Stimulated activated naive CD8-positive, alpha-beta T cell treated with anti-CD3 and anti-CD28 coated beads, Interleukin-15, amount 100 ng/mL, for 72 hours (primary cell): ENCODE results near the gene MOCOS.

ENCODE experiments used
- ATAC-seq: fragments of 150-1000 bp; cut with Tn5 transposase; 2 replicates; pipeline ENCODE4 v1.10.0; 2021; ENCODE audit warnings: mild to moderate bottlenecking, moderate library complexity
- DNase-seq, 2 donors: peaks; one replicate each; pipeline ENCODE4 v3.0.0; 2021 to 2022
- H3K27ac Mint-ChIP-seq, 2 donors: one replicate each; pipeline ENCODE4 v1.8.0; 2022; ENCODE audit warnings: mild to moderate bottlenecking in 2 of 2, mixed read lengths in 2 of 2, moderate library complexity in 2 of 2
- H3K27me3 Mint-ChIP-seq: one replicate; pipeline ENCODE4 v1.8.0; 2022; ENCODE audit warnings: mixed read lengths
- H3K4me1 Mint-ChIP-seq: one replicate; pipeline ENCODE4 v1.8.0; 2022; ENCODE audit warnings: mild to moderate bottlenecking, mixed read lengths
- H3K4me3 Mint-ChIP-seq, 2 donors: one replicate each; pipeline ENCODE4 v1.8.0; 2022; ENCODE audit warnings: mild to moderate bottlenecking in 2 of 2, mixed read lengths in 2 of 2, moderate library complexity in 1 of 2
- H3K9me3 Mint-ChIP-seq, 2 donors: one replicate each; pipeline ENCODE4 v1.8.0; 2022; ENCODE audit warnings: mixed read lengths in 2 of 2

MOCOS gene

GRCh38 chr18:36264283-36264682, 77.0 kb downstream of the MOCOS start:
- H3K4me1 Mint-ChIP-seq, result peaks cover 5% of the 10 kb centered on the region
- ATAC-seq, result no peak
- H3K27me3 Mint-ChIP-seq, result peaks cover 8% of the 10 kb centered on the region
- H3K9me3 Mint-ChIP-seq, result no peaks in the 10 kb centered on the region
- DNase-seq, result no peak
- no peak overlapping the region for H3K4me3 Mint-ChIP-seq
- no peak overlapping the region for H3K27ac Mint-ChIP-seq

GRCh38 chr18:36265015-36265414, 77.7 kb downstream of the MOCOS start:
- no peaks in the 10 kb centered on the region for H3K9me3 Mint-ChIP-seq
- DNase-seq (no peak), ATAC-seq (no peak)
- peaks cover 5% of the 10 kb centered on the region for H3K4me1 Mint-ChIP-seq
- no peak overlapping the region for H3K27ac Mint-ChIP-seq
- peaks cover 8% of the 10 kb centered on the region for H3K27me3 Mint-ChIP-seq
- no peak overlapping the region for H3K4me3 Mint-ChIP-seq

GRCh38 chr18:36269157-36269556, 81.9 kb downstream of the MOCOS start:
- Mint-ChIP-seq H3K27ac (no peak overlapping the region), H3K4me1 (peaks cover 5% of the 10 kb centered on the region), H3K4me3 (no peak overlapping the region), H3K27me3 (no peaks in the 10 kb centered on the region), H3K9me3 (no peaks in the 10 kb centered on the region)
- ATAC-seq (no peak), DNase-seq (no peak)

- H3K27ac Mint-ChIP-seq, result no peak overlapping the region
- DNase-seq, result no peak
- ATAC-seq, result no peak
Measured at GRCh38 chr18:36271153-36271552, 83.9 kb downstream of the MOCOS start.

GRCh38 chr18:36273347-36273746, 86.0 kb downstream of the MOCOS start:
- Mint-ChIP-seq H3K9me3 (no peaks in the 10 kb centered on the region), H3K4me1 (no peaks in the 10 kb centered on the region), H3K27ac (no peak overlapping the region), H3K4me3 (no peak overlapping the region), H3K27me3 (peaks cover 13% of the 10 kb centered on the region)
- no peak for ATAC-seq
- DNase-seq, result no peak

More at GRCh38 chr18:36271153-36271552, 83.9 kb downstream of the MOCOS start:
- peaks cover 5% of the 10 kb centered on the region for H3K4me1 Mint-ChIP-seq
- H3K27me3 Mint-ChIP-seq, result peaks cover 13% of the 10 kb centered on the region
- H3K9me3 Mint-ChIP-seq, result no peaks in the 10 kb centered on the region
- no peak overlapping the region for H3K4me3 Mint-ChIP-seq

GRCh38 chr18:36274083-36274715, 86.9 kb downstream of the MOCOS start:
- DNase-seq (no peak), ATAC-seq (no peak)
- H3K27me3 Mint-ChIP-seq, result peaks cover 13% of the 10 kb centered on the region
- H3K4me1 Mint-ChIP-seq, result no peaks in the 10 kb centered on the region
- H3K27ac Mint-ChIP-seq, result no peak overlapping the region
- no peak overlapping the region for H3K4me3 Mint-ChIP-seq
- no peaks in the 10 kb centered on the region for H3K9me3 Mint-ChIP-seq

- H3K4me1 Mint-ChIP-seq, result no peaks in the 10 kb centered on the region
- DNase-seq (no peak), ATAC-seq (no peak)
- H3K27ac Mint-ChIP-seq, result no peak overlapping the region
- no peaks in the 10 kb centered on the region for H3K9me3 Mint-ChIP-seq
- H3K4me3 Mint-ChIP-seq, result no peak overlapping the region
- peaks cover 23% of the 10 kb centered on the region for H3K27me3 Mint-ChIP-seq
Measured at GRCh38 chr18:36275561-36275960, 88.3 kb downstream of the MOCOS start.

GRCh38 chr18:36279001-36279400, 91.7 kb downstream of the MOCOS start:
- no peaks in the 10 kb centered on the region for H3K4me1 Mint-ChIP-seq
- H3K27ac Mint-ChIP-seq, result no peak overlapping the region
- no peak overlapping the region for H3K4me3 Mint-ChIP-seq
- no peaks in the 10 kb centered on the region for H3K9me3 Mint-ChIP-seq
- peaks cover 35% of the 10 kb centered on the region for H3K27me3 Mint-ChIP-seq
- DNase-seq, result no peak
- no peak for ATAC-seq

GRCh38 chr18:36281936-36282335, 94.6 kb downstream of the MOCOS start:
- Mint-ChIP-seq H3K27me3 (peaks cover 35% of the 10 kb centered on the region), H3K4me1 (no peaks in the 10 kb centered on the region), H3K9me3 (no peaks in the 10 kb centered on the region), H3K4me3 (no peak overlapping the region), H3K27ac (no peak overlapping the region)
- ATAC-seq, result no peak
- no peak for DNase-seq

GRCh38 chr18:36283448-36283847, 96.2 kb downstream of the MOCOS start:
- Mint-ChIP-seq H3K4me3 (no peak overlapping the region), H3K27ac (no peak overlapping the region), H3K4me1 (no peaks in the 10 kb centered on the region), H3K9me3 (no peaks in the 10 kb centered on the region), H3K27me3 (peaks cover 49% of the 10 kb centered on the region)
- DNase-seq (no peak), ATAC-seq (no peak)

- no peak overlapping the region for H3K4me3 Mint-ChIP-seq
- ATAC-seq, result no peak
- no peak for DNase-seq
- no peak overlapping the region for H3K27ac Mint-ChIP-seq
- H3K4me1 Mint-ChIP-seq, result no peaks in the 10 kb centered on the region
- no peaks in the 10 kb centered on the region for H3K9me3 Mint-ChIP-seq
- H3K27me3 Mint-ChIP-seq, result peaks cover 54% of the 10 kb centered on the region
Measured at GRCh38 chr18:36284268-36284667, 97.0 kb downstream of the MOCOS start.

GRCh38 chr18:36284671-36285295, 97.5 kb downstream of the MOCOS start:
- Mint-ChIP-seq H3K4me1 (no peaks in the 10 kb centered on the region), H3K9me3 (no peaks in the 10 kb centered on the region), H3K27me3 (peaks cover 52% of the 10 kb centered on the region), H3K4me3 (no peak overlapping the region), H3K27ac (no peak overlapping the region)
- DNase-seq (peak; percentile 30 to 35), ATAC-seq (no peak)

- no peak overlapping the region for H3K4me3 Mint-ChIP-seq
- H3K9me3 Mint-ChIP-seq, result no peaks in the 10 kb centered on the region
- DNase-seq, result no peak
- H3K4me1 Mint-ChIP-seq, result no peaks in the 10 kb centered on the region
- no peak overlapping the region for H3K27ac Mint-ChIP-seq
- peaks cover 42% of the 10 kb centered on the region for H3K27me3 Mint-ChIP-seq
- no peak for ATAC-seq
Measured at GRCh38 chr18:36287653-36288052, 100.4 kb downstream of the MOCOS start.

GRCh38 chr18:36288689-36289088, 101.4 kb downstream of the MOCOS start:
- ATAC-seq (no peak), DNase-seq (no peak)
- H3K27ac Mint-ChIP-seq, result no peak overlapping the region
- no peak overlapping the region for H3K4me3 Mint-ChIP-seq
- H3K4me1 Mint-ChIP-seq, result no peaks in the 10 kb centered on the region
- no peaks in the 10 kb centered on the region for H3K9me3 Mint-ChIP-seq
- peaks cover 42% of the 10 kb centered on the region for H3K27me3 Mint-ChIP-seq

- Mint-ChIP-seq H3K9me3 (no peaks in the 10 kb centered on the region), H3K4me1 (no peaks in the 10 kb centered on the region), H3K27me3 (peaks cover 15% of the 10 kb centered on the region), H3K4me3 (no peak overlapping the region), H3K27ac (no peak overlapping the region)
- ATAC-seq, result no peak
- DNase-seq, result no peak
Measured at GRCh38 chr18:36294031-36294430, 106.7 kb downstream of the MOCOS start.

- no peak for ATAC-seq
- peaks cover 27% of the 10 kb centered on the region for H3K27me3 Mint-ChIP-seq
- H3K27ac Mint-ChIP-seq, result no peak overlapping the region
- H3K4me1 Mint-ChIP-seq, result no peaks in the 10 kb centered on the region
- H3K9me3 Mint-ChIP-seq, result no peaks in the 10 kb centered on the region
- DNase-seq, result no peak
- H3K4me3 Mint-ChIP-seq, result no peak overlapping the region
Measured at GRCh38 chr18:36295214-36295613, 107.9 kb downstream of the MOCOS start.

GRCh38 chr18:36295880-36296301, 108.6 kb downstream of the MOCOS start:
- H3K4me3 Mint-ChIP-seq, result no peak overlapping the region
- no peak for ATAC-seq
- H3K9me3 Mint-ChIP-seq, result no peaks in the 10 kb centered on the region
- no peaks in the 10 kb centered on the region for H3K4me1 Mint-ChIP-seq
- peaks cover 34% of the 10 kb centered on the region for H3K27me3 Mint-ChIP-seq
- DNase-seq, result no peak
- no peak overlapping the region for H3K27ac Mint-ChIP-seq
